Measurements from ENCODE around the gene CAMK1D. TPM values are rescaled to one million over a fixed set of nuclear protein-coding genes. Genes with fewer than 3 reads are reported as not detected.
"Not testable (repeated sequence)": the region's sequence is repeated elsewhere in the genome, so short reads cannot be mapped to it uniquely, and the experiment has no call there.

Gene CAMK1D
- total RNA-seq, 1 donor from 2014 or later: 1.5 TPM

- DNase-seq (ENCODE audit: low read depth): no peak
Measured at GRCh38 chr10:12721334-12721733, 372.0 kb downstream of the CAMK1D start.

- no peak for DNase-seq (ENCODE audit: low read depth)
Measured at GRCh38 chr10:12723220-12723619, 373.9 kb downstream of the CAMK1D start.

GRCh38 chr10:12724807-12725579 lies 375.6 kb downstream of the CAMK1D start:
- no peak for DNase-seq (ENCODE audit: low read depth)

GRCh38 chr10:12725580-12725888 lies 376.2 kb downstream of the CAMK1D start:
- not testable (repeated sequence) for DNase-seq (ENCODE audit: low read depth)

- DNase-seq (ENCODE audit: low read depth): peak; percentile 39
Measured at GRCh38 chr10:12726971-12727831, 377.9 kb downstream of the CAMK1D start.

- no peak for DNase-seq (ENCODE audit: low read depth)
Measured at GRCh38 chr10:12727832-12728215, 378.5 kb downstream of the CAMK1D start.

- no peak for DNase-seq (ENCODE audit: low read depth)
Measured at GRCh38 chr10:12728494-12728893, 379.1 kb downstream of the CAMK1D start.

GRCh38 chr10:12729885-12730284 lies 380.5 kb downstream of the CAMK1D start:
- DNase-seq (ENCODE audit: low read depth): no peak

- no peak for DNase-seq (ENCODE audit: low read depth)
Measured at GRCh38 chr10:12730809-12731519, 381.6 kb downstream of the CAMK1D start.

GRCh38 chr10:12733271-12733670 lies 383.9 kb downstream of the CAMK1D start:
- DNase-seq (ENCODE audit: low read depth): no peak

GRCh38 chr10:12735843-12736462 lies 386.6 kb downstream of the CAMK1D start:
- DNase-seq (ENCODE audit: low read depth): no peak

GRCh38 chr10:12740813-12741212 lies 391.5 kb downstream of the CAMK1D start:
- no peak for DNase-seq (ENCODE audit: low read depth)

GRCh38 chr10:12741360-12741804 lies 392.0 kb downstream of the CAMK1D start:
- DNase-seq (ENCODE audit: low read depth): no peak

- no peak for DNase-seq (ENCODE audit: low read depth)
Measured at GRCh38 chr10:12742771-12743170, 393.4 kb downstream of the CAMK1D start.

GRCh38 chr10:12743466-12743865 lies 394.1 kb downstream of the CAMK1D start:
- DNase-seq (ENCODE audit: low read depth): not testable (repeated sequence)

GRCh38 chr10:12743941-12744340 lies 394.6 kb downstream of the CAMK1D start:
- no peak for DNase-seq (ENCODE audit: low read depth)

- DNase-seq (ENCODE audit: low read depth): no peak
Measured at GRCh38 chr10:12748186-12748585, 398.8 kb downstream of the CAMK1D start.

- DNase-seq (ENCODE audit: low read depth): no peak
Measured at GRCh38 chr10:12749760-12750478, 400.6 kb downstream of the CAMK1D start.

GRCh38 chr10:12750526-12751201 lies 401.3 kb downstream of the CAMK1D start:
- no peak for DNase-seq (ENCODE audit: low read depth)

- no peak for DNase-seq (ENCODE audit: low read depth)
Measured at GRCh38 chr10:12755075-12755474, 405.7 kb downstream of the CAMK1D start.

GRCh38 chr10:12757351-12757750 lies 408.0 kb downstream of the CAMK1D start:
- no peak for DNase-seq (ENCODE audit: low read depth)
